GM20000 (cell line): ENCODE results near the gene NCKAP5.
A peak's percentile ranks its signal among the peaks of the same experiment; 100 is the strongest.

Source experiments
- DNase-seq: peaks from one replicate; pipeline ENCODE4 v3.0.0; 2012; ENCODE audit warnings: low spot score
- CTCF ChIP-seq: IDR thresholded peaks from 2 replicates; pipeline ENCODE4 v1.5.1; 2012; ENCODE audit warnings: mild to moderate bottlenecking, control low read depth; ENCODE audit errors: extremely low read depth, missing control alignments

The NCKAP5 gene

GRCh38 chr2:132948211-132948610, 620.1 kb downstream of the NCKAP5 start:
- TF ChIP-seq CTCF, result no peak
- no peak for DNase-seq

- DNase-seq, result no peak
- TF ChIP-seq CTCF, result no peak
These were observed 624.4 kb downstream of the NCKAP5 start for GRCh38 chr2:132943829-132944228.

GRCh38 chr2:132941296-132942020, 626.8 kb downstream of the NCKAP5 start:
- TF ChIP-seq CTCF, result no peak
- no peak for DNase-seq

GRCh38 chr2:132937629-132938028, 630.6 kb downstream of the NCKAP5 start:
- DNase-seq, result no peak
- TF ChIP-seq CTCF, result no peak

GRCh38 chr2:132936791-132937190, 631.5 kb downstream of the NCKAP5 start:
- TF ChIP-seq CTCF, result no peak
- peak; percentile 4 for DNase-seq

GRCh38 chr2:132936261-132936660, 632.0 kb downstream of the NCKAP5 start:
- DNase-seq, result no peak
- no peak for TF ChIP-seq CTCF

- TF ChIP-seq CTCF, result no peak
- no peak for DNase-seq
These were observed 638.5 kb downstream of the NCKAP5 start for GRCh38 chr2:132929786-132930185.
